GM19324 (cell line): ENCODE measurements around the gene HINT3.
"Not testable (repeated sequence)": the region's sequence is repeated elsewhere in the genome, so short reads cannot be mapped to it uniquely, and the experiment has no call there.

Experiments
- ATAC-seq: cut with Tn5 transposase; IDR thresholded peaks from one replicate; pipeline ENCODE4 v1.9.1; 2021; ENCODE audit warnings: mild to moderate bottlenecking, moderate library complexity; ENCODE audit not compliant: unreplicated experiment, low FRiP score

HINT3 gene

GRCh38 chr6:125991653-125992052 is 35.1 kb downstream of the HINT3 start:
- ATAC-seq = no peak

GRCh38 chr6:125994670-125995488 is 38.3 kb downstream of the HINT3 start:
- no peak for ATAC-seq

- ATAC-seq = peak; percentile 90
These were observed 39.5 kb downstream of the HINT3 start for GRCh38 chr6:125995972-125996580.

GRCh38 chr6:126002755-126003679 is 46.4 kb downstream of the HINT3 start:
- no peak for ATAC-seq

GRCh38 chr6:126007800-126008199 is 51.2 kb downstream of the HINT3 start:
- no peak for ATAC-seq

DNA sequence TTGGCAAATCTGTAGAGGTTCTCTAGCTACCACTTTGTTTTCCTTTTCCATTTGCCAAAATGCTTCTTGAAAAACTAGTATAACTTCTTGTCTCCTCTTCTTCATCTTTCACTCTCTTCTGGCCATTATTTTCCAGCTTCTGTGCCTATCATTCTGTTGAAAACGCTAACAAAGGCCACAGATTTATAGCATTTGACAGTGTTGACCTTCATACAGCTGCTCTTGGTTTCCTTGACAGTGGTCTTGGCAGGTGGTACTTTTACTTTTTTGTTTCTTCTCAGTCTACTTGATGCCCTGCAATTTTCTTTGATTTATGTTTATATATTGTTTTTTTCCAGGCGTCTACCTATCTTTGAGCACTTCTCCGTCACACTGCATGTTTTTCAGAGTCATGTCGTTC is 53.5 kb downstream of the HINT3 start:
- ATAC-seq = no peak

- ATAC-seq = no peak
These were observed 59.3 kb downstream of the HINT3 start for GRCh38 chr6:126015863-126016262.

GRCh38 chr6:126016591-126016990 is 60.0 kb downstream of the HINT3 start:
- no peak for ATAC-seq

DNA sequence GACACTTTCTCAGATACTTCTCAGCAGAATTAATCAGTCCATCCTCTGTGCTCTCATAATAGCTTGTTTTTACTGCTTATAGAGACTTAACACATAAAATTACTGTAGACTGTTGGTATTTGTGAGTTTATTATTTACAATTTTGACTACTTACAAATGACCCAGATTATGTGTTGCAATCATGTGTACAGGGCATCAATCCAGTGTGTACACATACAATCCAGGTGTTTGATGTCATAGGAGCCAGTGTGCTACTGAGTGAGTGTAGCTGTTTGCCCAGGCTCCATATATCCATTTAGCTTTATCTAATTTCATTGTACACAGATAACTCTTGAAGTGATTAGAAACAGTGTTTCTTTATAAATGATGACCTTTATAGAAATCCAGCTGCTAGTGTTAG is 61.1 kb downstream of the HINT3 start:
- ATAC-seq = no peak

DNA sequence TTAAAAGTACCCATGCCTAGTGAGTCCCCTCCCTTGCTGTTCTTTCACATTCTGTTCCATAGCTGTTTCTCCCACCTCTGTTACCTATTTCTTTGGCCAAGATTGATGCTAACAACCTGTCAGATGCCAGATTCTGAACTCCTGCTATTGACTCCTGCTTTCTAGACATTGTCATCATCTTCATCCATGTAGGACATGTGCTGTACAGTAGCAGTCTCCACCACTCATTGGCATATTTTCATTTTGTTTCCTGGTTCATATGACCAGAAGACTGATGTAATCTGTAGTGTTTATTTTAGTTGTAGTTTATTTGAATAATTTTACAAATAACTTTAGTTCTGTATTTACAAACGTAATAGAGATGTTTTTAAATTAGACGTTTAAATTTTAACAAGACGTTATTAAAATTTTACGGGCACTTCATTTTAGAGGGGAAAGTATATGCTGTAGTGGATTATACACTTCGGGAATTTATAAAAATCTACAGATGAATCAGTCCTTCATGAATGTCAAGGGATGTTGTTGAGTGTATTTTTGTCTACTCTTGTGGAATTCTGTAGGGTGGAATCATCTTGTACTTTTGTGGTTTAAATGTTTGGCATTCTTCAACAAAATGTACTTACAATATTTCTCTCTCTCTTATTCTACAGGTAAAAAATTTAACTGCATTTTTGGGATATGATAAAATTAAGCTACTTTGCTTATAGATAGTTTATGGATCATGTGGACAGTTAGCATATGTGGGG is 63.9 kb downstream of the HINT3 start:
- no peak for ATAC-seq

DNA sequence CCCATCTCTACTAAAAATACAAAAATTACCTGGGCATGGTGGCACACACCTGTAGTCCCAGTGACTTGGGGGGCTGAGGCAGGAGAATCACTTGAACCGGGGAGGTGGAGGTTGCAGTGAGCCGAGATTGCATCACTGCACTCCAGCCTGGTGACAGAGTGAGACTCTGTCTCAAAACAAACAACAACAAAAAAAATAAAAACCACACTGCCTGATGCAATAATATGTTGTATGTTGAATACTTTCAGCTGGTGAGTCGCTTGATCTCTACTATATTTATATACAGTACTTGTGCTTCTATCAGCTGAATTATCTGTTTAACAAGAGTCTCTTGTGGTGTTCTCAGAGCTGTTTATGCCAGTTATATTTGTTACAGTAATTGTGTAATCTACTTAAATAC is 66.9 kb downstream of the HINT3 start:
- not testable (repeated sequence) for ATAC-seq

GRCh38 chr6:126026001-126026400 is 69.4 kb downstream of the HINT3 start:
- ATAC-seq = no peak

- no peak for ATAC-seq
These were observed 71.0 kb downstream of the HINT3 start for GRCh38 chr6:126027601-126028000.
